Measurements from ENCODE around the gene FIBP. TPM values are rescaled to one million over a fixed set of nuclear protein-coding genes. Genes with fewer than 3 reads are reported as not detected.

Gene FIBP
- total RNA-seq, 4 donors from 2014 or later = 69.4 to 103 (median 86.2) TPM

DNA sequence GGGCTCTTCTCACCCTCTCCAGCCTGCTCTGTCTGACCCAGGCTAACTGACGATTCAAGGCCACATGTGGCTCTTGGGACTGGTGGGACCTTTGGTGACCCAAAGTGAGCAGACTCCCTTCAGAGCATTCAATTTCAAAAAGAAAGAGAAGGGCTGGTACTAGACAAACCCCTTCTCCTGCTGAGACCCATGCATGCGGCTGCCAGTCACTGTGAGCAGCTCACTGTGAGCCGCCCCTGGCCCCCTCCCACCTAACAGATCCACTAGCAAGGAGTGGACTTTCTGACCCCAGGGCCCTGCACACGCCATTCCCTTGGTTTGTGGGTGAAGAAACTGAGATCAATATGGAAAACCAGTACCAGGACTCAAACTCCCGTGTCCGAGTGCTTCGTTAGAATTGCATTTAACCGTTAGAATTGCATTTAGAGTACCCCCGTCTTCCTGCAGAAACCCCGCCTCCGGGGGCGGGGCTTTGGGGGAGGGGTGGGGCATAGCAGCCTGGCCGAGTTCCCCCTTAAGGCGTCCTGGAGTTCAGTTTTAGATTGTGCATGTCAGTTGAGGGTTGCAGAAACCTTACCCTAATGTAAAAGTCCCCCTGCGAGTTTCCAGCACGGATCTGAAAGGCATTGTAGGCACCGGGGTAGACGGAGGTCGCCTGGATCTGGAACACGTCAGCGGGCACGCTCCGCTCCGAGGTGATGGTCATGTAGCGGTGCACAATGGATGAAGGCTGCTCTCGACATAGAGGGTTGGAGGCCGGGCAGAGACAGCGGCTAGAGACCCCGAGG, 20.8 kb downstream of the FIBP start:
- no peak for DNase-seq (ENCODE audit: low spot score in 2 of 2)
- TF ChIP-seq, protein P1, sequence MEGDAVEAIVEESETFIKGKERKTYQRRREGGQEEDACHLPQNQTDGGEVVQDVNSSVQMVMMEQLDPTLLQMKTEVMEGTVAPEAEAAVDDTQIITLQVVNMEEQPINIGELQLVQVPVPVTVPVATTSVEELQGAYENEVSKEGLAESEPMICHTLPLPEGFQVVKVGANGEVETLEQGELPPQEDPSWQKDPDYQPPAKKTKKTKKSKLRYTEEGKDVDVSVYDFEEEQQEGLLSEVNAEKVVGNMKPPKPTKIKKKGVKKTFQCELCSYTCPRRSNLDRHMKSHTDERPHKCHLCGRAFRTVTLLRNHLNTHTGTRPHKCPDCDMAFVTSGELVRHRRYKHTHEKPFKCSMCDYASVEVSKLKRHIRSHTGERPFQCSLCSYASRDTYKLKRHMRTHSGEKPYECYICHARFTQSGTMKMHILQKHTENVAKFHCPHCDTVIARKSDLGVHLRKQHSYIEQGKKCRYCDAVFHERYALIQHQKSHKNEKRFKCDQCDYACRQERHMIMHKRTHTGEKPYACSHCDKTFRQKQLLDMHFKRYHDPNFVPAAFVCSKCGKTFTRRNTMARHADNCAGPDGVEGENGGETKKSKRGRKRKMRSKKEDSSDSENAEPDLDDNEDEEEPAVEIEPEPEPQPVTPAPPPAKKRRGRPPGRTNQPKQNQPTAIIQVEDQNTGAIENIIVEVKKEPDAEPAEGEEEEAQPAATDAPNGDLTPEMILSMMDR (IDR thresholded peaks at IDR 0.05) = no peak
- no peak for TF ChIP-seq POLR2A (IDR thresholded peaks at IDR 0.05)
- 68% methylated on average over 29 of the region's 29 CpGs for WGBS, 2 donors
- H3K4me3 ChIP-seq (ENCODE audit: low read depth, poor library complexity, severe bottlenecking) = no peak overlapping the region
- intact Hi-C loops (cut with DNase I; ENCODE audit: low total_unique reads) = no loop called here

DNA sequence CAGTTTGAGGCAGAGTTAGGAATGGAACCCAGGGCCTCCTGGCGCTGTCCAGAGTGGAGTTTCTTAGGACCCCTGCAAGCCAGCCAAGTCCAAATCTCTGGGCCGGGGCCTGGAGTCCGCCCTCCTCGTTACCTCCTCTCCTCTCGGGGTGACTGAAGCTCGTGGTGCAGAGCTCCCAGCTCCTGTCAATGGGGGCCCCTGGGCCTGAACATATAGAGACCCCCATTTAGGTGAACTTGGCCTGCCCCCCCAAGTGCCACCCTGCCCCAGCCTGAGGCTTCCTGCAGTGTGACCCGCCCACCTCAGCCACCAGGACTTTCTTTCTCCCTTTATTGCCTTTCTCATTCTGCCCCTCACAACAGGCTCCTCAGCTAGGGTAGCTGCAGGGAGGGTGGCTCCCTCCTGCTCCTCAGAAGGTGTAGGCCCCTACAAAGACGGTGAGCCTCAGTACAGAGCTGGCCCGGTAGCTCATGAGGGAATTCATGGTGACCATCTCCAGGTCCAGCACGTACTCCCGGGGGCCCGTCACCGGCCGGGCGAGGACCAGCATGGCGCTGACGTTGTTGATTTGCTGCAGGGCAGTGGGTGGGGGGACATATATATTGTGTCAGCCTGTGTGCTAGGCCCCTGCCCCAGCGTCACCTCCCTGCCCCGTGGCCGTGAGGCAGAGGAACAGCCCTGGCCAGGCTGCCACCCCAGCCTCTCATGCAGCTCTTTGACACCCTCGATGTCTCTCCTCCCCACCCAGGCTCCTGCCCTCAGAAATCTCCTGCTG, 21.6 kb downstream of the FIBP start:
- no peak overlapping the region for H3K4me3 ChIP-seq (ENCODE audit: low read depth, poor library complexity, severe bottlenecking)
- WGBS, 2 donors = 74 to 87% methylated on average over 14 to 21 of the region's 21 CpGs
- intact Hi-C loops (cut with DNase I; ENCODE audit: low total_unique reads) = no loop called here
- TF ChIP-seq, protein P1 (IDR thresholded peaks at IDR 0.05) = no peak
- no peak for TF ChIP-seq POLR2A (IDR thresholded peaks at IDR 0.05)
- no peak for DNase-seq (ENCODE audit: low spot score in 2 of 2)

DNA sequence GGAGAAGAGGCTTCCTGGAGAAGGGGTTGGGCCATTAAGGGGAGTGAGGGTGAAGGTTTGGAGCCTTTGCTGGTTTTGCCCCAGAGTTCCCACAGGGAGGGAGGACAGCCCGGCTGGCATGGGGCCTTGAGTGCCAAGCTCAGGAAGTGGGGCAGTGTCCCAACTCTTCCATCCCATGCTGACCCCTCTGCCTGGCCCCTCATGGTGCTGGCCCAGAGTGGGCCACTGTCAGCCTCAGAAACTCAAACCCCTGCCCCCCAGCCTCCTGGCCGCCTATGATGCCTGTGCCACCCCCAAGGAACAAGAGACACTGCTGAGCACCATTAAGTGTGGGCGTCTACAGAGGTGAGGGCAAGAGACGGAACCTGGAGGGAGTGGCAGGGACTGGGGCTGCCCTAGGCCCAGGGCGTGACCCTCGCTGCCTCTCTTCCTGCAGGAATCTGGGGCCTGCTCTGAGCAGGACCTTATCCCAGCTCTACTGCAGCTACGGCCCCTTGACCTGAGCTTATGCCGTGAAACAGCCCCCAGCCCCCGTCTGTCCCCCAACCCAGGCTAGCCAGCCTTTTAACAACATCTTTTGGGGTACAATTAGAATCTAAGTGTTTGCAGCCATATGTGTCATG, 22.6 kb downstream of the FIBP start:
- 76 to 81% methylated on average over 9 of the region's 9 CpGs for WGBS, 2 donors
- intact Hi-C loops (cut with DNase I; ENCODE audit: low total_unique reads) = no loop called here
- TF ChIP-seq, protein P1 (IDR thresholded peaks at IDR 0.05) = no peak
- TF ChIP-seq POLR2A (IDR thresholded peaks at IDR 0.05) = no peak
- DNase-seq (ENCODE audit: low spot score in 2 of 2) = no peak
- no peak overlapping the region for H3K4me3 ChIP-seq (ENCODE audit: low read depth, poor library complexity, severe bottlenecking)

DNA sequence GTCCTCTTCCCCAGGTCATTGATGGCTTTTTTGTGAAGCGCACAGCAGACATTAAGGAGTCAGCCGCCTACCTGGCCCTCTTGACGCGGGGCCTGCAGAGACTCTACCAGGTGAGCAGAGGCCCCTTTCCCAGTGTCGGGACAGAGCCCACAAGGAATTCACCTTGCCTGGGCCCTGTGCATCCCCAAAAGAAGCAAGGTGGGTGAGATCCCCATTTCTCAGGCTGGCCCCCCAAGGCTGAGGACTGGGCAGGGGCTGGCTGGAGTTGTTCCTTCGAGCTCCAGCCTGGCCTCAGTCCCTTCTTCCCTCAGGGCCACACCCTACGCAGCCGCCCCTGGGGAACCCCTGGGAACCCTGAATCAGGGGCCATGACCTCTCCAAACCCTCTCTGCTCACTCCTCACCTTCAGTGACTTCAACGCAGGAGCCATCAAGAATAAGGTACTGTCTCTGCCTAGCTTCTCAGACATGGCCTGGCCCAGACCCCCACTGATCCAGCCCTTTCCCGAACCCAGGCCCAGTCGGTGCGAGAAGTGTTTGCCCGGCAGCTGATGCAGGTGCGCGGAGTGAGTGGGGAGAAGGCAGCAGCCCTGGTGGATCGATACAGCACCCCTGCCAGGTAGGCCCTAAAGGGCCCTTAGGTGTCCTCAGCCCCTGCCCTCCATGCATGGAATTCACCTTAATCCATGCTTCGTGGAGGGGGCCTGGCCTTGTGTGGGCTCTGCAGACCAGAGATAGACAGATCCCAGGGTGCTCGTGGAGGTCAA, 23.4 kb downstream of the FIBP start:
- WGBS, 2 donors = 86% methylated on average over 17 to 18 of the region's 18 CpGs
- no peak for TF ChIP-seq POLR2A (IDR thresholded peaks at IDR 0.05)
- TF ChIP-seq, protein P1 (IDR thresholded peaks at IDR 0.05) = no peak
- H3K4me3 ChIP-seq (ENCODE audit: low read depth, poor library complexity, severe bottlenecking) = no peak overlapping the region
- intact Hi-C loops (cut with DNase I; ENCODE audit: low total_unique reads) = no loop called here
- no peak for DNase-seq (ENCODE audit: low spot score in 2 of 2)

DNA sequence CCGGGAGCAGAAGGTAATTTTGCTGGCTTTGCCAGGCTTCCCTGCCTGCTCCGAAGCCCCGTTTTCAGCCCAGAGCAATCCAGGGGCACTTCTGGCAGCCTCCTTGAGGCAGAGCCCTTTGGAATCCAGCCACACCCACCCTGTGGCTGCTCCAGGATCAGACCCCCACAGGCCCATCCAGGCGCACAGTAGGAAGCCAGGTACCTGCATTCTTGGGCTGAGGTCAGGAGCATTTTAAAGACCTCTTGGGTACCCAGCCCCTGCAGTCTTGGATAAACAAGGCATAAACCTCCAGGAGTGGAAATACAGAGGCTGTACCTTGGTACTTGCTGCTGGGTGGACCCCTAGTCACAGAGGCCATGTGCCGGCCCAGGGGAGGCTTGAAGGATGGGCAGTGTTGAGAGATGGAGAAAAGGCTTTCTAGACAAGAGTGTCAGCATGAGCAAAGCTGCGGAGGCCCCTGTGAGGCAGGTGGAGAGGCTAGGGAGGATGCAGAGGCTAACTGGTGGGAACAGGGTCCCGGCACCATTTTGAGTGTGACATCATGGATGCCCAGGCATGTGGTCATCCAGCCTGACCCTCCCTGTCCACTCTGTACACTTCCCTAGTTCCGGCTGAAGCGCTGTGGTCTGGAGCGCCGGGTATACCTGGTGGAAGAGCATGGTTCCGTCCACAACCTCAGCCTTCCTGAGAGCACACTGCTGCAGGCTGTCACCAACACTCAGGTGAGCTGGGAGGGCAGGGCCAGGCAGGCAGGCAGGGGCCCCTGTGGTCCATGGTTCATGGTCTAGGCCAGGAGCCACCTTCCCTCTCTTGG, 24.2 kb downstream of the FIBP start:
- intact Hi-C loops (cut with DNase I; ENCODE audit: low total_unique reads) = no loop called here
- TF ChIP-seq, protein P1 (IDR thresholded peaks at IDR 0.05) = no peak
- no peak for TF ChIP-seq POLR2A (IDR thresholded peaks at IDR 0.05)
- no peak overlapping the region for H3K4me3 ChIP-seq (ENCODE audit: low read depth, poor library complexity, severe bottlenecking)
- 84 to 90% methylated on average over 8 to 12 of the region's 12 CpGs for WGBS, 2 donors
- DNase-seq (ENCODE audit: low spot score in 2 of 2) = no peak

All from lower leg skin (tissue), 4 donors.